AML-193 (cell line): ENCODE measurements around the gene PRRT4.

Experiments used
- DNase-seq, 2 experiments: peaks; one replicate each; lab custom pipeline; 2025; lab: John Stamatoyannopoulos, UW

PRRT4 gene

GRCh38 chr7:128395748-128396147, 34.3 kb upstream of the PRRT4 start:
- peak in 1 of 2 experiments; percentile 6 for DNase-seq

DNA sequence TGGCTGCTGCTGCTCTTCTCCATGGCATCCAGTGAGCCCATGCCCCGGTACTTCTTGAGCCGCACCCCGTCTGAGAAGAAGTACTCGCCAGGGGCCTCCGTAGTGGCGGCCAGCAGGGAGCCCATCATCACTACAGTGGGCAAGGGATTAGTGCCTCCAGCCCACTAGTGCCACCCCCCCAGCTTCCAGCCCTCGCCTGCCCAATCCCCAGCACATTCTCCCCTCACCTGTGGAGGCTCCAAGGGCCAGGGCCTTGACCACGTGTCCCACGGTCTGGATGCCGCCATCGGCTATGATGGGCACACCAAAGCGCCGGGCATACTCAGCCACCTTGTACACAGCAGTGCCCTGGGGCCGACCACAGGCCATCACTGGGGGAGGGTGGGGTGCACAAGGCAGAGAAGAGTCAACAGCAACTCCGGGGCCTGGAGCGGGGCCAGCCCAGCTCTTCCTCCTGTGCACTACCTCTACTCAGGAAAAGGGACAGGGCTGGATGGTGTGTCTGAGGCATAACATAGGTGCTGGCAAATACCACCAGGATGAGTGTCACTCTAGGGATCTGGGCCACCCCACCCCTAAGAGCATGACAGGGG, 33.5 kb upstream of the PRRT4 start:
- no peak for DNase-seq

DNA sequence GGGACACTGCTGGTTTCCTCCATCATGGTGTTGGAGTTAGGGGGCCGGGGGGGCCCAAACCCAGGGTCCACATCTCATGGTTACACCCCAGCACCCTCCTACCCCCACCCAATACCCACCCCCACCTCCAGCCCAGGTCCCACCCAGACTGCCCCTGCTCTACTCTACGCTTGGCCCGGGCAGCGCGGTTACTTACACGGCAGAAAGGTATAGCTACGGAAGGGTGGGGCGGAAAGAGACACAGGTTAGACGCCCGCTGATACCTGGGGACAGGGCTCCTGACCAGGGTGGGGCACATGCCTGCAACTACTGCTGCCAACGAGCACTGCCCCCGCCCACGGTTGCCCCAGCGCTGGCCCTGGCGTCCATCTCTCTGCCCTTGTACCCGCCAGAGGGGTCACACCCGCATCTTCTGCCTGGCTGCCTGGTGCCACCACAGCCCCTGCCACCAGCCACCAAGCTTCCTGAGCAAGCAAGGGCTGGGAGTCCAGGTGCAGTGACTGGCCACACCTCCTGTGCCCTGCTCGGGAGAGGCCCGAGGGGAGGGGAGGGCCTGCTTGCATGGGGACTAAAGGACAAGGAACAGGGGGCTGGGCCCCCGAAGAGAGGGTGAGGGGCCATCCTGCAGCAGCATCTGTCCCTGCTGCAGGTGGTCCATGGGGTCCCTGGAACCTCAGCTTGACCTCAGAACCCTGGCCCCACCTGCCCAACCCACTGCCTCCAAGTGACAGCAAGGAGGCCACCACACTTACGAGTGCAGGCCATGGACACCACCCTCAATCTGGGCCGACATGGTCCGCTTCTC, 32.2 kb upstream of the PRRT4 start:
- DNase-seq = no peak

GRCh38 chr7:128392446-128393327, 31.2 kb upstream of the PRRT4 start:
- DNase-seq = no peak

DNA sequence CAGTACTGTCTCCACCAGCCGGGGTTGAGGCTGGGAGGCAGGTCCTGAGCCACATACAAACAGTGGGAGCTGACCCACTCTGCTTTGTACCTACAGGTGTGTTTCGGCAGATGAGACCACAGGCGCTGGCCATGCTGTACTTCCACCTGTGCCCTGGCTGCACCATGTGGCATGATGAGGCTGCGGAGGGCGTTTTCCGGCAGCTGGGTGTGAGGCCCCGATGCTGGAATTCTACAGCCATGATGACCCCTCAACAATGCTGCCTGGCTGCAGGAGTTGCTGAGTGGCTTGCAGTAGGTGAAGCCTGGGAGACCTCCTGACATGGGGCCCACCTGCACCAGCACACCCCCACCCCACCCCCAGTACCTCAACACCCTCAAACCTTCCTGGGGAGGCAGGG, 30.3 kb upstream of the PRRT4 start:
- DNase-seq = no peak

GRCh38 chr7:128390871-128391565, 29.5 kb upstream of the PRRT4 start:
- DNase-seq = peak; percentile 9 to 20

- DNase-seq = no peak
These were observed 28.3 kb upstream of the PRRT4 start for GRCh38 chr7:128389618-128390329.

GRCh38 chr7:128389085-128389617, 27.7 kb upstream of the PRRT4 start:
- DNase-seq = no peak

DNA sequence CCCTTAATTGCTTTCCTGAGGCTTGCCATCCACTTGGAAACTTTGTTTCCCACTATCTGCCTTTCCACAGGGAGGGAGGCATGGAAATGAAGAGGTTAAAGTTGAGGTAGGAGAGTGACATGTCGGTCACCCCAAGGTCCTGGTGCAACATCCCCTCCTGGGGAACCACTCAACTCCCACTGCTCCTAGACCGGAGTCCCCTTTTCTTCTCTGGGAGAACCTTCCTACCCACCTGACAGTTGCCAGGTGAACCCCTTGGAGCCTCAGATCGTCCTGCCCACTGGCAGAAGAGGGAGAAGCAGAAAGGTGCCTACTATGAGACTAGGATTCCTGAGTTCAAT, 26.6 kb upstream of the PRRT4 start:
- no peak for DNase-seq

- DNase-seq = peak; percentile 41 to 45
These were observed 26.0 kb upstream of the PRRT4 start for GRCh38 chr7:128387216-128388144.

DNA sequence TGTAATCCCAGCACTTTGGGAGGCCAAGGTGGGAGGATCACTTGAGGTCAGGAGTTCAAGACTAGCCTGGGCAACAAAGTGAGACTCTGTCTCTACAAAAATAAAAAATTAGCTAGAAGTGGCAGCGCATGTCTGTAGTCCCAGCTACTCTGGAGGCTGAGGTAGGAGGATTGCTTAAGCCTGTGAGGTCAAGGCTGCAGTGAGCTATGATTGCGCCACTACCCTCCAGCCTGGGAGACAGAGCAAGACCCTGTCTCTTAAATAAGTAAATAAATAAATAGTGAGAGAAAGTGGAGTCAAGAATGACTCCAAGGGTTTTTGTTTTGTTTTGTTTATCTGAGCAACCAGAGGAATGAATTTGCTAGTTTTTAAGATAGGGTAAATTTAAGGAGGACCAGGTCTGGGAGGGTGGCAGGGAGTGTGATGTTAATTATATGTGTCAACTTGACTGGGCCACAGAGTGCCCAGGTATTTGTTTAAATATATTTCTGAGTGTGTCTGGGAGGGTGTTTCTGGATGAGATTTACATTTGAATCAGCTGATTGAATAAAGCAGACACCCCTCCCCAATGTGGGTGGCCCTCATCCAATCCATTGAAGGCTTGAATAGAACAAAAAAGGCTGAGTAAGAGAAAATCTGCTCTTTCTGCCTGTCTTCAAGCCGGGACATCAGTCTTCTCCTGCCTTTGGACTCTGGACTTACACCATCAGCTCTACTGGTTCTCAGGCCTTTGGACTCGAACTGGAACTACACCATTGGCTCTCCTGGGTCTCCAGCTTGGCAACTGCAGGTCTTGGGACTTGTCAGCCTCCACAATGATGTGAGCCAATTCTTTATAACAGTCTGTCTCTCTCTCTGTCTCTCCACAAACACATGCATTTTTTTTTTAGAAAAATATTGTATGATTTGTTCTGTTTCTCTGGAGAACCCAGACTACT, 24.8 kb upstream of the PRRT4 start:
- peak; percentile 61 to 65 for DNase-seq

GRCh38 chr7:128384726-128385125, 23.2 kb upstream of the PRRT4 start:
- DNase-seq = no peak

DNA sequence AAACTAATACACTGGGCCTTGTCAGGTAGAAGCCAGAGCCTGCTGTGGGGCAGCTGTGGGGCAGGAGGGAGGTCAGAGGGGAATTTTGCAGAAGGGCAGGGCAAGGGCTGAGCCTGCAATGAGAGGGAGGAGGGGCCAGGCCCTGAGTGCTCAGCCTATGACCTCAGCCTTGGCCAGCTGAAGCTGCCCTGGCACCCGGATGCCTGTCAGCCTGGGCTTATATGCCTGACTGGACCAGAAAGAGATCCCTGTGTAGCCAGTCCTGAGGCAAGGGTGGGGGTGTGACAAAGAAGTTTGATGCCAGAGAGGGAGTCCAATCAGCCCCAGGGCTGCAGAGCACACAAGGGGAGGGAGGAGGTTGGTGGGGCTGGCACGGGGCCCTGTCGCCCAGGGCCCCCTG, 22.3 kb upstream of the PRRT4 start:
- no peak for DNase-seq

DNA sequence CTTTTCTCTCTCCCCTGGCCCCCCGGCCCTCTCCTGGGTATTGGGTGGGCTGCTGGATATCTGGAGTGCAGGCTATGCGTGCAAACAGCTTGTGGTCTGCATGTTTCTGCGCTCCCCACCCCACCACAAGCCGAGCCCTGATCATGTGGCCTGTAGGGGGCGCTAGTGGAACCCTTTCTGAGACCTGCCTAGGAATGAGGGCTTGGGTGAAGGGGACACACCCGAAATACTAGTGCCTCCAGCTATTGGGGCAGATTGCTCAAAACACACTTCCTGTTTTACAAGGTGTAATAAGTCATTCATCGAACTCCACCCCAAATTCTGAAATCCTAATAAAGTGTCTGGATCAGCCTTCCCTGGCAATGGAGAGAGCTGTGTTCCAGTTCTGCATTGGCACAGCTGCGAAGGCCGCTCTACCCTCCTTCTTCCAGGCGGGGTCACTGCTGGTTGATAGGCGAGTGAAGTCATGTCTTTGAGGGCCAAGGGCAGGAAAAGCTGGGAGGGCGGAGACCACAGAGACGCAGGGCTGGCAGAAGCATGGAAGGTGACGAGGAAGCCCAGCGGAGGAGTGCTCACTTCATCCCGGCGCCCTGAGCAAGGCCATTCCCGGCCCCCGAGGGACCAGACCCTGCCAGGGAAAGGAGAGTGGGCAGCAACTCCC, 19.8 kb upstream of the PRRT4 start:
- peak; percentile 34 to 52 for DNase-seq

GRCh38 chr7:128380483-128381106, 19.1 kb upstream of the PRRT4 start:
- no peak for DNase-seq

DNA sequence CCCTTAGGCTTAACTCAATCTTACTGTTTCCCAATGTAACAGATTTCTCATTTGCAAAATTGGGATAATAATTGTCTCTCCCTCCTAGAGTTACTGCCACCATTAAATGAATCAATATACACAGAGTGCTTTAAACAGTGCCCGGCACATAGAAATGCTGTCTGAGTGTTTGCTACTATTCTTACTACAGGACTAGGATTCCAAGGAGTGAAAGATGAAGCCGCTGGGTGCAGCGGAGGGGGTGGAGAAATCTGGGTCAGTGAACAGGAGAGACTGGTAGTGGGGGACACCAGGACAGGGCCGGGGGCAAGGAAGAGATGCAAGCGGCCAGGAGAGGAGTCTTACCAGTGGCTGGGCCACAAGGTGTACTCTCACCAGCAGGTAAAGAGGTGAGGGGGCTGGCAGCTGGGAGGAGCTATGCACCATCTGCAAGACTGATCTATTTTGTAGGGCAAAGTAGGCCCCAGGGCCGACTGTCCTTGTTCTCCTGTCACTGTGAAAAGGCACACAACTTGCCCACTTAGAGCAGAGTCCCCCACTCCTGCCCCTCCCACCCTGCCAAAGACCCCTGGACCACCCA, 18.5 kb upstream of the PRRT4 start:
- no peak for DNase-seq

- peak; percentile 31 to 58 for DNase-seq
These were observed 17.1 kb upstream of the PRRT4 start for GRCh38 chr7:128378637-128379036.

GRCh38 chr7:128376077-128376476, 14.6 kb upstream of the PRRT4 start:
- no peak for DNase-seq
